Measurements from ENCODE around the gene CISD2. TPM values are rescaled to one million over a fixed set of nuclear protein-coding genes. Genes with fewer than 3 reads are reported as not detected.
A peak's percentile ranks its signal among the peaks of the same experiment; 100 is the strongest.
"Not testable (repeated sequence)": the region's sequence is repeated elsewhere in the genome, so short reads cannot be mapped to it uniquely, and the experiment has no call there.

CISD2 gene, protein sequence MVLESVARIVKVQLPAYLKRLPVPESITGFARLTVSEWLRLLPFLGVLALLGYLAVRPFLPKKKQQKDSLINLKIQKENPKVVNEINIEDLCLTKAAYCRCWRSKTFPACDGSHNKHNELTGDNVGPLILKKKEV
- total RNA-seq (15.4 and 29.1 TPM in 2 replicates), polyA plus RNA-seq (87.1 and 101 TPM in 2 replicates)

DNA sequence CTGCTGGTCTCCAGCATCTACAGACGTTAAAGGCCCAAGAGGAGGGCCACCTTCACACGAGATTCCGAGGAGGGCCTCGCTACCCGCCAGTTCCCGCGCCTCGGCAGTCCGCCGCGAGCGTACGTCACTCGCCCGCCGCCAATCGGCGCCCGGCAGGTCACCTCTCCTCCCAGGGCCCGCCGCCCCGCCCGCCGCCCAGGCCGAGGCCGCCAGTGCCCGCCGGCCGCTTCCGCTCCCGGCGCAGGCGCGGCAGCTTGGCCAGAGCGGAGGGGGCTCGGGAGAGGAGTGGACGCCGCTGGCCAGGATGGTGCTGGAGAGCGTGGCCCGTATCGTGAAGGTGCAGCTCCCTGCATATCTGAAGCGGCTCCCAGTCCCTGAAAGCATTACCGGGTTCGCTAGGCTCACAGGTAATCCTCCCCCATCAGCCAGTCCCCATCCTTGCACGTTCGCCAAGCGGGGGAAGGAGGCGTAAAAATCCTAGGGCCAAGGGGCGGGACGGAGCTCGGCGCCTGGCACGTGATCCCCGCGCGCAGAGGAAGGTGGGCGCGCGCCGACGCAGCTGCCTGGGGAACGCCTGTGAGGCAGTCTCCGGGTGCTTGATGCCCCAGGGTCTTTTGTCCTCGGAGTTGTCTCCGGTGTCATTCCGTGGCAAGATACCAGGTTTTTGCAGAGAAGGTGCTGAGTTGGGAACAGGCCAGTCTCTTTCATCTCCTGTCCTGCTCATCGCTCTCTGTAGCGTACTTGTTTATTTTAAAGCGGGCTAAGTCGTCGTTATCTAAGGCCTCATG is at the start of gene CISD2:
CISD2 (plus strand) TSS at position 212 of the 788 bp plus-strand sequence; CDS start at position 305, 93 bp downstream.
- Histone ChIP-seq H3K36me3 (no peaks in the 10 kb centered on the region), H3K27me3 (no peaks in the 10 kb centered on the region), H3K9me3 (ENCODE audit: low read depth) (no peaks in the 10 kb centered on the region), H3K4me3 (peak within 1 kb of the TSS; percentile 37), H3K4me1 (ENCODE audit: low read depth) (peaks cover 26% of the 10 kb centered on the region), H3K27ac (peak within 1 kb of the TSS; percentile 89)
- TF ChIP-seq, protein P1, sequence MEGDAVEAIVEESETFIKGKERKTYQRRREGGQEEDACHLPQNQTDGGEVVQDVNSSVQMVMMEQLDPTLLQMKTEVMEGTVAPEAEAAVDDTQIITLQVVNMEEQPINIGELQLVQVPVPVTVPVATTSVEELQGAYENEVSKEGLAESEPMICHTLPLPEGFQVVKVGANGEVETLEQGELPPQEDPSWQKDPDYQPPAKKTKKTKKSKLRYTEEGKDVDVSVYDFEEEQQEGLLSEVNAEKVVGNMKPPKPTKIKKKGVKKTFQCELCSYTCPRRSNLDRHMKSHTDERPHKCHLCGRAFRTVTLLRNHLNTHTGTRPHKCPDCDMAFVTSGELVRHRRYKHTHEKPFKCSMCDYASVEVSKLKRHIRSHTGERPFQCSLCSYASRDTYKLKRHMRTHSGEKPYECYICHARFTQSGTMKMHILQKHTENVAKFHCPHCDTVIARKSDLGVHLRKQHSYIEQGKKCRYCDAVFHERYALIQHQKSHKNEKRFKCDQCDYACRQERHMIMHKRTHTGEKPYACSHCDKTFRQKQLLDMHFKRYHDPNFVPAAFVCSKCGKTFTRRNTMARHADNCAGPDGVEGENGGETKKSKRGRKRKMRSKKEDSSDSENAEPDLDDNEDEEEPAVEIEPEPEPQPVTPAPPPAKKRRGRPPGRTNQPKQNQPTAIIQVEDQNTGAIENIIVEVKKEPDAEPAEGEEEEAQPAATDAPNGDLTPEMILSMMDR (IDR thresholded peaks at IDR 0.05; ENCODE audit: low read depth, low read length), result no peak
- DNase-seq (ENCODE audit: low read depth in 1 of 2, low spot score in 1 of 2), result peak; percentile 95 to 96

DNA sequence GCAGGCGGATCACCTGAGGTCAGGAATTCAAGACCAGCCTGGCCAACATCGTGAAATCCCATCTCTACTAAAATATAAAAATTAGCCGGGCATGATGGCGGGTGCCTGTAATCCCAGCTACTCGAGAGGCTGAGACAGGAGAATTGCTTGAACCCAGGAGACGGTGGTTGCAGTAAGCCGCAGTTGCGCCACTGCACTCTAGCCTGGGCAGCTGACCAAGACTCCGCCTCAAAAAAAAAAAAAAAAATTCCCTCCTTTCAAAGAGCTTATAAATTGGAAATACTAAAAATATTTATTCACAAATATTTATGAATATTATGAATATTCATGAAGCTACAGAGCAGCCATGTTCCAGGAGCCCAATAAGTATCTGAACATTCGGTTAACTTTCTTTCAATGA is 49.7 kb upstream of the CISD2 start:
- H3K27me3 ChIP-seq; H3K36me3 ChIP-seq; DNase-seq (ENCODE audit: low read depth in 1 of 2, low spot score in 1 of 2); H3K9me3 ChIP-seq (ENCODE audit: low read depth); H3K4me3 ChIP-seq; H3K27ac ChIP-seq: not testable (repeated sequence)
- peaks cover 48% of the 10 kb centered on the region for H3K4me1 ChIP-seq (ENCODE audit: low read depth)

DNA sequence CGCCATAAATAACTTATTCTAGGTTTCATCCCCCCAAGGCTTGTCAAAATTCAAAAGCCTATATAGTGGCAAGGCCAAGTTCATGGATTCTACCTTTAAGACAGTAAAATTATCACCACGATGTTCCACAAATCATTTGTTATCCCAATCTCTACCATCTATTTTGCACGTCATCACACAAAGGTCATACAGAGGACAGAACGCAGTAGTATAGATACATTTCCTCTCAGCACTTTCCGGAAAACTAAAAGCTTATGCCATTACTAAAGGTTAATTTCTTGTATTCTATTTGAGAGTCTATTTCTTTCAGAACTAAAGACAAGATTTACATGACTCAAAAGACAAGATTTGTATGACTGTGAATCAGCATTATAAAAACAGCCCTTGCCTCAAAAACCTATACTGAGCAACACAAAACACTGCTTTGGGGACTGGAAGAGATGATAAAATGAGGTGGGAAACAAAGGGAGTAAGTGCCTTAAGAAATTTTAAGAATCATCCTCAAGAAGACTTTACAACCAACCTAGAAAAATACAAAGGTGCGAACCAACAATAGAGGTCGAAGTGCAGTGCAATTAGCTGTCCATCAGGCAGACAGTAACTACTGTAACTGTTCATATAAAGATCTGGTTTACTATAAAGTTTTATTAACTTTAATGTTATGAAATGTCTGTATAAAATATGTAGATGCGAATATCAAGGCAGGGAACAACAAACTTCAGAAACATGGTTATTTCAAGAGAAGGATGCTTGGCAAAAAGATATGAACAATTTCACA is 49.0 kb upstream of the CISD2 start:
- TF ChIP-seq, protein P1 (IDR thresholded peaks at IDR 0.05; ENCODE audit: low read depth, low read length), result no peak
- Histone ChIP-seq H3K9me3 (ENCODE audit: low read depth) (no peaks in the 10 kb centered on the region), H3K27ac (peak overlapping the region; percentile 24), H3K4me3 (no peak overlapping the region), H3K27me3 (no peaks in the 10 kb centered on the region), H3K4me1 (ENCODE audit: low read depth) (peaks cover 54% of the 10 kb centered on the region), H3K36me3 (peaks cover 9% of the 10 kb centered on the region)
- no peak for DNase-seq (ENCODE audit: low read depth in 1 of 2, low spot score in 1 of 2)

DNA sequence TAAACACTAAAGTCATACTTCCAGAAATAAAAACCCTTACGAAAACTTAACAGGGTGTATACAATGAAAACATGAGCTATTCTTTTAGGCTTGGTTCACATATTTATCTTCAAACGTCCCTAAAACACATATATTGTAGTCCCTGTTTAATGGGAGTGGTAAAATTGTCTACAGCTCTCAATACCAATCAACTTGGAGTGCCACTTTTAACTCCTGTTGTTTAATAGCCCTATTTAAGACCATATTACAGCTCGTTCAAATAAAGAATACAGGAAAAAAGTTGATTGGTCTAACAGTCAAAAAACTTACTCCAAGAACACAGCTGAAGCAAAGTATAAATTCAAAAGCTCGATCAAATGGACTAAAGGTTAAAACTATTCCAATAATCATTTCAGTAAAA is 45.3 kb upstream of the CISD2 start:
- H3K27ac ChIP-seq, result peak overlapping the region; percentile 100
- peaks cover 39% of the 10 kb centered on the region for H3K4me1 ChIP-seq (ENCODE audit: low read depth)
- H3K4me3 ChIP-seq, result peak overlapping the region; percentile 89
- H3K27me3 ChIP-seq, result no peaks in the 10 kb centered on the region
- TF ChIP-seq, protein P1 (IDR thresholded peaks at IDR 0.05; ENCODE audit: low read depth, low read length), result no peak
- no peaks in the 10 kb centered on the region for H3K9me3 ChIP-seq (ENCODE audit: low read depth)
- no peak for DNase-seq (ENCODE audit: low read depth in 1 of 2, low spot score in 1 of 2)
- no peaks in the 10 kb centered on the region for H3K36me3 ChIP-seq

DNA sequence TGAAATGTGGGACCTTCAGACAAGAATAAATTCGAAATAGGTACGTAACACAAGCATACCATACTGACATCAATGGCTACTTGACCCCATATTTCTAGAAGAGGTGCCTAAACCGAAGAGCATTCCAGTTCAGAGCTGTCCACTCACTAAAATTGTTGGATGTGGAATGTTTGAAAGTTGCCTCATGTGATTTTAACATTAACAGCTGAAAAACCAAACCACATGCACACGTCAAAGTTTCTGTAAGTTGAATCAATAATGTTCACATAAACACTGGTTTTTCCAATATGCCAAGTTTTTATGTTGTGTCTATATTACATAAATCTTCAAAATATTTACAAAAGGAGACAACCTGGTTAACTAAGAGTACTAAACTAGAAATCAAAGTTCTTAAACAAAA is 44.9 kb upstream of the CISD2 start:
- H3K27me3 ChIP-seq, result no peaks in the 10 kb centered on the region
- DNase-seq (ENCODE audit: low read depth in 1 of 2, low spot score in 1 of 2), result no peak
- TF ChIP-seq, protein P1 (IDR thresholded peaks at IDR 0.05; ENCODE audit: low read depth, low read length), result no peak
- no peaks in the 10 kb centered on the region for H3K9me3 ChIP-seq (ENCODE audit: low read depth)
- peak overlapping the region; percentile 100 for H3K27ac ChIP-seq
- peaks cover 34% of the 10 kb centered on the region for H3K4me1 ChIP-seq (ENCODE audit: low read depth)
- peak overlapping the region; percentile 89 for H3K4me3 ChIP-seq
- H3K36me3 ChIP-seq, result no peaks in the 10 kb centered on the region
